Glomerular visceral epithelial cell (primary cell): Measurements from ENCODE around the gene SAP130.
A peak's percentile ranks its signal among the peaks of the same experiment; 100 is the strongest.

ENCODE experiments used
- DNase-seq: peaks from one replicate; pipeline ENCODE4 v3.0.0-alpha.2; 2016; ENCODE audit errors: extremely low spot score

The SAP130 gene

DNA sequence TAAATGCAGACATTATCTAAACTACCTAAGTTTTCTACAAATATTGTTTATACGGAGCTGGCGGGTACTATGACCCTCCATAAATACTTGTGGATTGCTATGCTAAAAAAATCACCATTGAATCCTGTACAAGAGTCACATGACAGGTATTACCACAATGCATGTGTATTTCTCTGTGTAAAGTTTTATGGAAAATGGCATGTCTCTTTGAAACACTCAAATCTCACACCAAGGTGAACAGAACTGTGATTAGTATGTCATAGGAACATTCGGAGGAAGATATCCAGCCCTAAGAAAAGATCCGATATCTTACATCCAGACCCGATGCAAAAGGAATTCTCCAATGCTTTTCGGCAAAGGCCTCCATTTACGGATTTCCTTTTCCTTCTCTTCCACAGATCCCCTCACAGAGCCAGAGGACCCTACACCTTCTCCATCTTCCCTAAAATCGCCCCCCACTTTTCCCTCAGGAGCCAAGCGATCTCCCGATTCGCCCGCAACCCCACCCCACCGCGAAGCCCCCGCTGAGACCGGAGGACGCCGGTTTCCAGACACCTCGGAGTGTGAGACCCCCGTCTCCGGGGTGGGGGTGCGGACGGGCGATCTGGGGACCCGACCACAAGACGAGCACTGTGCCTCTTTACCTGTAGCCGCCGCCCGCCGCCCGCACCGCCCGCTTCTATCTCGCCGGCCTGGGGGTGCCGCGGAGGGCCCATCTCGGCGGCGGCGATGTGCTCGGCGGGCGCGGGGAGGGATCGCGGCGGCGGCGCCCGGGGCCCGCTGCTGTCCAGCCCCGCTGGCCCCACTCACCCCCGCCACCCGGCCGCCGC, 1.2 kb downstream of the SAP130 start:
- DNase-seq: peak; percentile 8

GRCh38 chr2:128024816-128025215, 3.0 kb downstream of the SAP130 start:
- no peak for DNase-seq

DNA sequence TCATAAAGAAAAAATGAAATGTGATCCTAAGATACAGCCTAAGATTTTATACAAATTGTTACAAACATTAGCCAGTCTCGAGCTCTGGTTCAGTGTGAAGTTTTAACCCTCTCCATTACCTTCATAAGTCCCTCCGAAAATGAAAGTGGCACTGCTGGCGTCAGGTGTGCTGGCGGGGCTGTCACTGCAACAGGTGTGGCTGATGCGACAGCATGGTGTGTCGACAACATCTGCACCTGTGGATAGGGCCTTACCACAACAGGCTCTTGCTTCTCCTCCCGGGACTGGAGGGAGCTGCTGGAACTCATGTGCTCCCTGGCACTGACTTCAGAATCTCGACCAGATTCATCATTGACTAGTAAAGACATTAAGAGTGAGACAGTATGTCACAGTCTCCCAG, 10.3 kb downstream of the SAP130 start:
- no peak for DNase-seq

- no peak for DNase-seq
Observed at GRCh38 chr2:128016620-128017019, 11.2 kb downstream of the SAP130 start.

DNA sequence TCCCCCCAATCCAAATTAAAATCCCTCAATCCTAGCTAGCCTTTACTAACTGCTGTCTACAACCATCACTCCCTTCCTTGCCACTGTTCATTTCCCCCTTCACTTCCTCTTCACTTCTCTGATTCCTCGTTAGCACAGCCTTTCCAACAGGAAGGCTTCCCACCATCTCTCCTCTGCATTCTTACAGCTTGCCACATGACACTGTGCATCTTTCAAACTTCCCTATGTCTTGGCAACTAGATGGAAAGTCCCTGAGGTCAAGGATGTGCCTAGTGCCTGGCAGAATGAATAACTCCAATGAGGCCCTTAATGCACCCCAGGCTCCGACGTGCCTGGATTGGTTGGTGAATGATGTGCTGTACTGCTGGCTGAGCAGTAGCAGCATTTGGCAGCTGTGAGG, 15.2 kb downstream of the SAP130 start:
- DNase-seq: no peak

- DNase-seq: no peak
Observed at GRCh38 chr2:128008074-128008672, 19.7 kb downstream of the SAP130 start.

GRCh38 chr2:128004509-128004908, 23.4 kb downstream of the SAP130 start:
- no peak for DNase-seq

- DNase-seq: no peak
Observed at GRCh38 chr2:128003463-128003862, 24.4 kb downstream of the SAP130 start.

DNA sequence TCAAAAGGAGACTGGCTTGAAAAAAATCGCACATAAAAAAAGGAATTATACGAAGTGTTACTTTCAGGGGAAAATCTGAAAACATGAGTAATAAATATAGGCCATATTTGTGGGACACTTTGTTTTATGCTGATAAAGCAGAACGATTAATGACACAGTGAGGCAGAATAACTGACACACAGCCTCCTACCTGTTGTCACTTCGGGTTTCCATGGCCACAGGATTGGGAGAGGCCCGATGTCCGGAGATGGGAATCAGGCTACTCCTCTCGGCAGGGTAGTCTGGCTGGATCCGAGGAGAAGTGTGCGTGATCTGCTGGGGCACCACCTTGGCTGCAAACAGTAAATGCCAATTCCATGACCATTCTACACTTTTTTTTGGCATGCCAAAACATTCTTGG, 31.7 kb downstream of the SAP130 start:
- DNase-seq: no peak

- DNase-seq: no peak
Observed at GRCh38 chr2:127995725-127996124, 32.1 kb downstream of the SAP130 start.

DNA sequence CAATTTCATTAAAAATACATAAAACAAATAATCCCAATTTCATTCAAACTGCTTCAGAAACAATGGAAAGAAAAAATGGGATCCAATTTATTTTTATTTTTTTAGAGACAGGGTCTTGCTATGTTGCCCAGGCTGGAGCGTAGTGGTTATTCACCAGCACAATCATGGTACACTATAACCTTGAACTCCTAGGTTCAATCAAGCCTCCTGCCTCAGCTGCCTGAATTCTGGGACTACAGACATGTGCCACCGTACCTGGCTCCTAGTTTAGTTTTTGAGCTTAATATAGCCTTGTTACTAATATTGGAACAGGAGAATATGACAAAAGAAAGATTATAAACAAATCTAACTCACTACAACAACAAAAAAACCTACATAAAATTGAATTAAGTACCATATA, 34.2 kb downstream of the SAP130 start:
- DNase-seq: no peak

GRCh38 chr2:127991742-127992141, 36.1 kb downstream of the SAP130 start:
- DNase-seq: no peak

DNA sequence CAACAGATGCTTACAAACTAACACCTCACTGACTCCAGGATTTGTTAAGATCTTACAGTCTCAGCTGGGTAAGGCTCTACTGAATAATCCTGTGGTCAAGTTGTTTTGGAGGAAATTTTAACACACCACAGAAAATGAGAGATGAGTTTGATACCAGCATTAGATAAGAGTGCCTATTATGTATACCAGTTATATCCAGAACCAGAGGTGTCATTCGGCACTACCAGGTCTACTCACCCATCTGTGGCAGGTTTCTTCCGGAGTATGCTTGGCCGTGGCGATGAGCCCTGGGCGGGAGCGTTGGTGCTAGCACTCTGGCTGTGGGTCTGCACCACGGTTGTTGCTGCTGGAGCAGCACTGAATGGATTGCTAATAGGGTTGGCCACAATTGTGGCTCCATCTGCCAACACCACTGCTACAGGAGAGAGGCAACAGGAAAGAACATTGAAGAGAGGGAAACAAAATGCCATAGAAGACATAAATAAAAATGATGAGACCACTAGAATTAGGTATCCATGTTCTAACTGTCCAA, 41.2 kb downstream of the SAP130 start:
- no peak for DNase-seq

DNA sequence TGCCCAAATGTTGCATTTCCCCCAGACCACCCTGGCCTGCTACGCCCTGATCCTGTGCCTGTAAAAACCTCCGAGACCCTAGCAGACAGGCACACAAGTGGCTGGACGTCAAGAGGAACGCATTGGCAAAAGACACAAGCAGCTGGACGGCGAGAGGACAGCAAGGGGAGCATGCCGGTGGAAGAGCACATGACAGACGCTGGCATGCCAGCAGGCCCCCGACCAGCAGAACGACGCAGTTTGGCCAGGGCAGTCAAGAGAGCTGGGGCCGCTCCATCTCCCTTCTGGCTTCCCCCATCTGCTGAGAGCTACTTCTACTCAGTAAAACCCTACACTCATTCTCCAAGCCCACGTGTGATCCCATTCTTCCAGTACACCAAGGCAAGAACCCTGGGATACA, 42.1 kb downstream of the SAP130 start:
- no peak for DNase-seq

DNA sequence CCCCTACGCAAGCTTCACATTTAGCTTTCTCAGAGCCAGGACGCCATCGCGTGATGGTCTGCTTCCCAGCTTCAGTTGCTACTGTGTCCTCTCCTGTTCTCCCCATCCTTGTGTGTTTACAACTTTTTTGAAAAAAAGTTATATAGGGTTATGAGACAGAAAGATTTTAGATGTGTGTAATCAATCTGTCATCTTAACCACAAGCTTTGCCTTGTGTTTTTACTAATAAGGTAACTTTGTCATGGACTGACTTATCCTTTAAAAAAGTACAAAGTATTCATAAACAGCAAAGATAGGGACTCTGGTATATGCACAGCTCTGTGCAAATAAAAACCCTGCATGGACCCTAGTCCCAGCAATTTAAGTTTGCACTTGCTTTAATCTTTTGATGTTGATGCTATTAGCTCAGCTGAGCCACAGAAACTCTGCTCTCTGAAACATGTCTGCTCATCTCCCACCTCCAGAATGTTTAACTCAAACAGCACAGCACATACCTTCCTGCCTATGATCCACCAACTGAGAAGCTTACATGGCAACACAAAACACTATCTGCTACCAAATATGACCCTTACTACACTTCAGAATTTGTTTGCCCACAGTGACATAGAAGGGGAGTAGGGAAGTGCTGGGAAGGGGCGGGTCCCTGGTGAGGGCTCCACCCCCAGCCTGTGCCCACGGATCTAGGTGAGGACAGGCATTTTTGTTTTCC, 42.7 kb downstream of the SAP130 start:
- DNase-seq: no peak

GRCh38 chr2:127984551-127984950, 43.3 kb downstream of the SAP130 start:
- no peak for DNase-seq

GRCh38 chr2:127969446-127969845, 58.4 kb downstream of the SAP130 start:
- DNase-seq: no peak

DNA sequence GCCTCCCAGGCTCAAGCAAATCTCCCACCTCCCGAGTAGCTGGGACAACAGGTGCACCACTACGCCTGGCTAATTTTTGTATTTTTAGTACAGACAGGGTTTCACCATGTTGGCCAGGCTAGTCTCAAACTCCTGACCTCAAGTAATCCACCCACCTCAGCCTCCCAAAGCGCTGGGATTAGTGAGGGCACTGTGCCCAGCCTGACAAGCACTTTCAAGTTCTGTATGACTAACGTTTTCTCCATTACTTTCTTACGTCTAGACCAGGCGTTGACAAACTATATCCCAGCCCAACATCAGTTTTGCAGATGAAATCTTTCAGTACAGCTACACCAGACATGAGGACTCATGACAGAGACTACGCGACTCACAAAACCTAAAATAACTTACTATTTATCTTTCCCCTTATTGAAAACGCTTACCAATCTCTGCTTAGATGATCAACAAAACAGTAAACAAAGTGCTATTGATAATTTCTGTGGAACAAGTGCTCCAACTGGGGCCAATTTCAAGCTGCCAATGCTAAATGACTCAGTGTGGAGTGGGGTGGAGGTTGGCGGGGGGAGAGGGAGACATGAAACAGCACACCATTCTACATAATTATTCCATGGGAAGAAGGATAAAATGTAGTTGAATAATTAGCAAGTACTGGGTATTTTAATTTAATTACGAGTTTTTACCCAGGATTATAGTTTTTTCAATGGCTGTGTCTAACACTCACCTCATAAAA, 59.1 kb downstream of the SAP130 start:
- no peak for DNase-seq

GRCh38 chr2:127961729-127962128, 66.1 kb downstream of the SAP130 start:
- DNase-seq: no peak

DNA sequence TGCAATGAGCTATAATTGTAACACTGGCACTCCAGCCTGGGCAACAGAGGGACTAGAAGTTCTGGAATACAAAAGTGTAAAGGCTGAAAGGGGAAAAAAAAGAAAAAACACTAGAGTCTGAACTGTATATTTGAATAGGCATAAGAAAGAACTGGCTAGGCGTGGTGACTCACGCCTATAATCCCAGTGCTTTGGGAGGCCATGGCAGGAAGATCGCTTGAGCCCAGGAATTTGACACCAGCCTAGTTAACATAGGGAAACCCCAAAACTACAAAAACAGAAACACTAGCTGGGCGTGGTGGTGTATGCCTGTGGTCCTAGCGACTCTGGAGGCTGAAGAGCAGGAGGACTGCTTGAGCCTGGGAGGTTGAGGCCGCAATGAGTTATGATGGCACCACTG, 70.6 kb downstream of the SAP130 start:
- no peak for DNase-seq

DNA sequence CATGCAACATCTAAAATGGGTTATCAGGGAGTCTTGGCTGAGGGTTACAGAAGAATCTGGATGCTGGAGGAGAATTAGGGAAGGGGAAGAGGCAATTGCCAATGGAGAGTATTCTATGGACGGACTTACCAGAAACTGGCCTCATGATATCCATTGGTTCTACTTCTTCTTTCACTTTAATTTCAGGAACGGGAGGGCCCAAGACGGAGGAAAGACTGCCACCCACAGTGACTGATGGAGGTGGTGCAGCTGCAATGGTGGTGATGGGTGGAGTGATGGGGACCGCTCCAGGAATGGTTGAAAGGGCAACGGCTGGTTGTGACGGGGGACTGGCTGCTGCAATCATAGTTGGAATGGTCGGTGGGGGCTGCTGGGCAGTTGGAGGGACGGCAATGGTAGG, 73.0 kb downstream of the SAP130 start:
- no peak for DNase-seq

DNA sequence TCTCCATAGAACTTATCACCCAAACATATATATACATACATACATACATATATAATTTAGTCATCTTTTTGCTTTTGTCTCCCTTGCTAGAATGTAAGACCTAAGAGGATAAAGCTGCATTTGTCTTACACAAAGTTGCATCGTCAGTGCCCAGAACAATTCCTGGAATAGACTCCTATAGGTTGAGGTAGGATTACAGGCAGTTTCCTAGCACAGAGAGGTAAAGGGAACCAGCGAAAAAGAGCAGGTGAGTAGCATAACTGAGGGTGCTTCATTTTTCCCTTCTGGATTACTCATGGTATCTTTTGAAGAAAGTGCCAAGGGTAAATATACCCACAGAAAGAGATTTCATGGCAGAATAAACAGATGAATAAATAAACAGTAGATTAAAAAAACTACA, 74.0 kb downstream of the SAP130 start:
- DNase-seq: no peak
